ENCODE results near the gene POU2F3.
"Not testable (repeated sequence)": the region's sequence is repeated elsewhere in the genome, so short reads cannot be mapped to it uniquely, and the experiment has no call there.

The POU2F3 gene

GRCh38 chr11:120254788-120255518, 15.0 kb downstream of the POU2F3 start:
- DNase-seq = no peak

GRCh38 chr11:120255519-120255866, 15.6 kb downstream of the POU2F3 start:
- DNase-seq = no peak

- DNase-seq = no peak
Measured at GRCh38 chr11:120256178-120256577, 16.2 kb downstream of the POU2F3 start.

GRCh38 chr11:120256779-120257178, 16.8 kb downstream of the POU2F3 start:
- DNase-seq = no peak

- DNase-seq = no peak
Measured at GRCh38 chr11:120257346-120257745, 17.4 kb downstream of the POU2F3 start.

GRCh38 chr11:120258661-120259060, 18.7 kb downstream of the POU2F3 start:
- DNase-seq = no peak

- DNase-seq = no peak
Measured at GRCh38 chr11:120259241-120259640, 19.3 kb downstream of the POU2F3 start.

GRCh38 chr11:120259988-120260565, 20.1 kb downstream of the POU2F3 start:
- no peak for DNase-seq

- no peak for DNase-seq
Measured at GRCh38 chr11:120260616-120261015, 20.7 kb downstream of the POU2F3 start.

GRCh38 chr11:120261321-120261720, 21.4 kb downstream of the POU2F3 start:
- DNase-seq = no peak

GRCh38 chr11:120261931-120262330, 22.0 kb downstream of the POU2F3 start:
- DNase-seq = no peak

- DNase-seq = no peak
Measured at GRCh38 chr11:120267319-120267718, 27.4 kb downstream of the POU2F3 start.

GRCh38 chr11:120268686-120269085, 28.7 kb downstream of the POU2F3 start:
- no peak for DNase-seq

- no peak for DNase-seq
Measured at GRCh38 chr11:120270386-120270785, 30.4 kb downstream of the POU2F3 start.

GRCh38 chr11:120271672-120272071, 31.7 kb downstream of the POU2F3 start:
- no peak for DNase-seq

- no peak for DNase-seq
Measured at GRCh38 chr11:120272303-120272702, 32.4 kb downstream of the POU2F3 start.

- no peak for DNase-seq
Measured at GRCh38 chr11:120273432-120273831, 33.5 kb downstream of the POU2F3 start.

GRCh38 chr11:120273956-120274355, 34.0 kb downstream of the POU2F3 start:
- not testable (repeated sequence) for DNase-seq

- DNase-seq = no peak
Measured at GRCh38 chr11:120279502-120279901, 39.6 kb downstream of the POU2F3 start.

- no peak for DNase-seq
Measured at GRCh38 chr11:120280600-120281051, 40.7 kb downstream of the POU2F3 start.

GRCh38 chr11:120281143-120281795, 41.3 kb downstream of the POU2F3 start:
- no peak for DNase-seq

GRCh38 chr11:120283124-120283523, 43.2 kb downstream of the POU2F3 start:
- no peak for DNase-seq

- DNase-seq = no peak
Measured at GRCh38 chr11:120284272-120284671, 44.3 kb downstream of the POU2F3 start.

GRCh38 chr11:120285256-120285655, 45.3 kb downstream of the POU2F3 start:
- DNase-seq = no peak

Measured in cerebellar nuclear complex (tissue), 1 donor.